HK-2 (cell line): ENCODE results near the gene DMRT1.
"Not testable (repeated sequence)": the region's sequence is repeated elsewhere in the genome, so short reads cannot be mapped to it uniquely, and the experiment has no call there.

ENCODE experiments used
- DNase-seq: peaks from one replicate; pipeline ENCODE4 v3.0.0-alpha.2; 2018; ENCODE audit not compliant: unreplicated experiment

Gene DMRT1

GRCh38 chr9:859251-859650, 17.8 kb downstream of the DMRT1 start:
- DNase-seq, result no peak

- DNase-seq, result no peak
Observed at GRCh38 chr9:860706-861105, 19.2 kb downstream of the DMRT1 start.

GRCh38 chr9:861525-861924, 20.0 kb downstream of the DMRT1 start:
- DNase-seq, result not testable (repeated sequence)

- DNase-seq, result no peak
Observed at GRCh38 chr9:875119-875962, 33.8 kb downstream of the DMRT1 start.

GRCh38 chr9:876425-876824, 34.9 kb downstream of the DMRT1 start:
- no peak for DNase-seq

GRCh38 chr9:878239-878638, 36.7 kb downstream of the DMRT1 start:
- no peak for DNase-seq

- DNase-seq, result no peak
Observed at GRCh38 chr9:880725-881124, 39.2 kb downstream of the DMRT1 start.

- DNase-seq, result no peak
Observed at GRCh38 chr9:882416-882924, 41.0 kb downstream of the DMRT1 start.

GRCh38 chr9:883011-883410, 41.5 kb downstream of the DMRT1 start:
- DNase-seq, result no peak

- DNase-seq, result no peak
Observed at GRCh38 chr9:886886-887285, 45.4 kb downstream of the DMRT1 start.

GRCh38 chr9:892123-892522, 50.6 kb downstream of the DMRT1 start:
- no peak for DNase-seq

- DNase-seq, result no peak
Observed at GRCh38 chr9:893115-893514, 51.6 kb downstream of the DMRT1 start.

GRCh38 chr9:893843-894420, 52.4 kb downstream of the DMRT1 start:
- DNase-seq, result peak; percentile 37

GRCh38 chr9:899440-900184, 58.1 kb downstream of the DMRT1 start:
- DNase-seq, result no peak

- DNase-seq, result no peak
Observed at GRCh38 chr9:903886-904285, 62.4 kb downstream of the DMRT1 start.

GRCh38 chr9:905906-906305, 64.4 kb downstream of the DMRT1 start:
- no peak for DNase-seq

- no peak for DNase-seq
Observed at GRCh38 chr9:908536-909205, 67.2 kb downstream of the DMRT1 start.

GRCh38 chr9:911005-911404, 69.5 kb downstream of the DMRT1 start:
- no peak for DNase-seq

- DNase-seq, result no peak
Observed at GRCh38 chr9:912776-913175, 71.3 kb downstream of the DMRT1 start.

GRCh38 chr9:913526-913925, 72.0 kb downstream of the DMRT1 start:
- not testable (repeated sequence) for DNase-seq

- no peak for DNase-seq
Observed at GRCh38 chr9:917730-918129, 76.2 kb downstream of the DMRT1 start.

GRCh38 chr9:920927-921326, 79.4 kb downstream of the DMRT1 start:
- DNase-seq, result no peak
